ENCODE data around the gene HBD. TPM values are rescaled to one million over a fixed set of nuclear protein-coding genes. Genes with fewer than 3 reads are reported as not detected.

Gene HBD
- total RNA-seq, 2 donors from 2014 or later, result not detected

DNA sequence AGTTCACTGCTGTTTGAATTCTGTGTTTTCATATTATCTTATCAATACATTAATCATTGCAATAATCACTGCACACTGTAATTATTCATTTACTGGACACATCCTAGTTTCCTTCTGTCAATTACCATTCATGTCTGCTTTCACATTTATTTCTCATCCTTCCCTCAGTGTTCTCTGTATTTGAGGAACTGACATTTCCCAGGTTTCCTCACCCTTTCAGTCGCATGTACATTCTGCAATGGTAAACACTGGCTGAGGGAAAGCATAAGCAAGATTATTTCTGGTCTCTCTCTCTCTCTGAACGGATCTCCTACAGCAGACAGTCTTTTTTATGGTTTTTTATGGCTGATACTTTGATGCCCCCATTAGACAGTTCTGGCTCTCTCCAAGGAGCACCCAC lies 4.2 kb upstream of the HBD start:
- Histone ChIP-seq H3K4me3 (no peak overlapping the region), H3K9me3 (no peaks in the 10 kb centered on the region), H3K4me1 (ENCODE audit: control insufficient read depth in 1 of 2, low read depth in 2 of 2) (no peaks in the 10 kb centered on the region), H3K27ac (no peak overlapping the region), H3K27me3 (replicated peaks; ENCODE audit: insufficient read depth) (no peaks in the 10 kb centered on the region), H3K36me3 (no peaks in the 10 kb centered on the region)
- ATAC-seq (ENCODE audit: insufficient number of reproducible peaks, low FRiP score, low read depth) (no peak), DNase-seq (ENCODE audit: low spot score) (no peak)
- TF ChIP-seq, protein P1, sequence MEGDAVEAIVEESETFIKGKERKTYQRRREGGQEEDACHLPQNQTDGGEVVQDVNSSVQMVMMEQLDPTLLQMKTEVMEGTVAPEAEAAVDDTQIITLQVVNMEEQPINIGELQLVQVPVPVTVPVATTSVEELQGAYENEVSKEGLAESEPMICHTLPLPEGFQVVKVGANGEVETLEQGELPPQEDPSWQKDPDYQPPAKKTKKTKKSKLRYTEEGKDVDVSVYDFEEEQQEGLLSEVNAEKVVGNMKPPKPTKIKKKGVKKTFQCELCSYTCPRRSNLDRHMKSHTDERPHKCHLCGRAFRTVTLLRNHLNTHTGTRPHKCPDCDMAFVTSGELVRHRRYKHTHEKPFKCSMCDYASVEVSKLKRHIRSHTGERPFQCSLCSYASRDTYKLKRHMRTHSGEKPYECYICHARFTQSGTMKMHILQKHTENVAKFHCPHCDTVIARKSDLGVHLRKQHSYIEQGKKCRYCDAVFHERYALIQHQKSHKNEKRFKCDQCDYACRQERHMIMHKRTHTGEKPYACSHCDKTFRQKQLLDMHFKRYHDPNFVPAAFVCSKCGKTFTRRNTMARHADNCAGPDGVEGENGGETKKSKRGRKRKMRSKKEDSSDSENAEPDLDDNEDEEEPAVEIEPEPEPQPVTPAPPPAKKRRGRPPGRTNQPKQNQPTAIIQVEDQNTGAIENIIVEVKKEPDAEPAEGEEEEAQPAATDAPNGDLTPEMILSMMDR (IDR thresholded peaks at IDR 0.05), result no peak

DNA sequence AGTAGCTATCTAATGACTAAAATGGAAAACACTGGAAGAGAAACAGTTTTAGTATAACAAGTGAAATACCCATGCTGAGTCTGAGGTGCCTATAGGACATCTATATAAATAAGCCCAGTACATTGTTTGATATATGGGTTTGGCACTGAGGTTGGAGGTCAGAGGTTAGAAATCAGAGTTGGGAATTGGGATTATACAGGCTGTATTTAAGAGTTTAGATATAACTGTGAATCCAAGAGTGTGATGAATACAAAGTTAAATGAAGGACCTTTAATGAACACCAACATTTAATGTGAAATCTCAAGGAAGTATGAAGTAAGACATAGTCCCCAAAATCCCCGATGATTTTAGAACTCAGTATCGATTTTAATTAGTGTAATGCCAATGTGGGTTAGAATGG lies 3.1 kb upstream of the HBD start:
- no peak for ATAC-seq (ENCODE audit: insufficient number of reproducible peaks, low FRiP score, low read depth)
- H3K27ac ChIP-seq, result no peak overlapping the region
- TF ChIP-seq, protein P1 (IDR thresholded peaks at IDR 0.05), result no peak
- DNase-seq (ENCODE audit: low spot score), result no peak
- no peaks in the 10 kb centered on the region for H3K27me3 ChIP-seq (replicated peaks; ENCODE audit: insufficient read depth)
- no peaks in the 10 kb centered on the region for H3K9me3 ChIP-seq
- H3K4me1 ChIP-seq (ENCODE audit: control insufficient read depth in 1 of 2, low read depth in 2 of 2), result no peaks in the 10 kb centered on the region
- H3K4me3 ChIP-seq, result no peak overlapping the region
- H3K36me3 ChIP-seq, result no peaks in the 10 kb centered on the region

DNA sequence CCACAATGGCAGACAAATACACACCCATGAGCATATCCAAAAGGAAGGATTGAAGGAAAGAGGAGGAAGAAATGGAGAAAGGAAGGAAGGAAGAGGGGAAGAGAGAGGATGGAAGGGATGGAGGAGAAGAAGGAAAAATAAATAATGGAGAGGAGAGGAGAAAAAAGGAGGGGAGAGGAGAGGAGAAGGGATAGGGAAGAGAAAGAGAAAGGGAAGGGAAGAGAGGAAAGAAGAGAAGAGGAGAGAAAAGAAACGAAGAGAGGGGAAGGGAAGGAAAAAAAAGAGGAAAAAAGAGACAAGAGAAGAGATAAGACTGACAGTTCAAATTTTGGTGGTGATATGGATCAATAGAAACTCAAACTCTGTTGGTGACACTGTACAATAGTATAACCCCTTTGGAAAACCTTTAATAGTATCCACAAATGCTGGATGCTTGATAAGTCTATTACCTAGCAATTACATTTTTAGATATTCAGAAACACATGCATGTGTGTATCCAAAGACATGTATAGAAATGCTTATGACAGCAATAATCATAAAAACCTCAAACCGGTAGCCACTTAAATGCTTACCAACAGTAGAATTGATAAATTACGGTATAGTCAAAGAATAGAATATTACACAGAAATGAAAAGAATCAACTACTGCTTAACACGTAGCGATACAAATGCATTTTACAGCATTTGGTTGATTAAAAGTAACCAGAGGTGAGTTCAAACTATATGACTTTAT lies 1.2 kb upstream of the HBD start:
- ATAC-seq (ENCODE audit: insufficient number of reproducible peaks, low FRiP score, low read depth) (no peak), DNase-seq (ENCODE audit: low spot score) (no peak)
- no peaks in the 10 kb centered on the region for H3K4me1 ChIP-seq (ENCODE audit: control insufficient read depth in 1 of 2, low read depth in 2 of 2)
- TF ChIP-seq, protein P1 (IDR thresholded peaks at IDR 0.05), result no peak
- H3K27me3 ChIP-seq (replicated peaks; ENCODE audit: insufficient read depth), result no peaks in the 10 kb centered on the region
- H3K27ac ChIP-seq, result no peak overlapping the region
- H3K36me3 ChIP-seq, result no peaks in the 10 kb centered on the region
- no peaks in the 10 kb centered on the region for H3K9me3 ChIP-seq
- H3K4me3 ChIP-seq, result no peak overlapping the region

DNA sequence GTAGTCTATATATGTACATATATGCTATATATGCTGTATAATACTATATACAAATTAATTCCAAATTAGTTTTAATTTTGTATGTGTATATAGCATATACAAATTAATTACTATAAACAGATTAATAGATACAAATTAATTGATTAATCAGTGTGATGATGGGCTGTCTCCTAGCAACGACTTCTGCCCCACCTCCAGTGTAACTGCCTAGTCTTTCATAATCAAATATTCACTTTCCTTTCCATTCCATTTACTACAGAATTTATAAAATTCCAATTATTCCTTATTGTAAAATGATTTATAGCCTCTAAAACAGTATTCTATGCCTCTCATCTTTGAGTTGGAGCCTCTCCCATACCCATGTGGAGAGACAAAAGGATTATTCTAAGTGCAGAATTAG lies 976 bp downstream of the HBD start:
- H3K4me3 ChIP-seq, result no peak overlapping the region
- no peaks in the 10 kb centered on the region for H3K27me3 ChIP-seq (replicated peaks; ENCODE audit: insufficient read depth)
- no peaks in the 10 kb centered on the region for H3K9me3 ChIP-seq
- no peaks in the 10 kb centered on the region for H3K4me1 ChIP-seq (ENCODE audit: control insufficient read depth in 1 of 2, low read depth in 2 of 2)
- ATAC-seq (ENCODE audit: insufficient number of reproducible peaks, low FRiP score, low read depth) (no peak), DNase-seq (ENCODE audit: low spot score) (no peak)
- no peak overlapping the region for H3K27ac ChIP-seq
- H3K36me3 ChIP-seq, result no peaks in the 10 kb centered on the region
- TF ChIP-seq, protein P1 (IDR thresholded peaks at IDR 0.05), result no peak

DNA sequence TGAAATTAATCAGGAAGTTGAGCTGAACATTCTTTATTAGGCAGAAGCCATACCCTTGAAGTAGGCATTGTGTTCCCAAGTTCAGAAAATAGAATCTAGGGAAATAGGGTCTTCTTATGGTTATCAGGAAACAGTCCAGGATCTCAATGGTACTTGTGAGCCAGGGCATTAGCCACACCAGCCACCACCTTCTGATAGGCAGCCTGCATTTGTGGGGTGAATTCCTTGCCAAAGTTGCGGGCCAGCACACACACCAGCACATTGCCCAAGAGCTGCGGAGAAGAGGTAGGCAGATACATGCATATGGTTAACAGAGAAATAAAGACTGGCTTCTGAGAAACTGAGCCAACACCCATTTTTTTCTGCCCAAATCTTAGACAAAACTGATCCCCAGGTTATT lies 1.5 kb downstream of the HBD start:
- ATAC-seq (ENCODE audit: insufficient number of reproducible peaks, low FRiP score, low read depth), result no peak

More for the DNA sequence above, 1.5 kb downstream of the HBD start:
- Histone ChIP-seq H3K36me3 (no peaks in the 10 kb centered on the region), H3K27me3 (replicated peaks; ENCODE audit: insufficient read depth) (no peaks in the 10 kb centered on the region), H3K4me3 (no peak overlapping the region), H3K27ac (no peak overlapping the region), H3K9me3 (no peaks in the 10 kb centered on the region), H3K4me1 (ENCODE audit: control insufficient read depth in 1 of 2, low read depth in 2 of 2) (no peaks in the 10 kb centered on the region)
- no peak for DNase-seq (ENCODE audit: low spot score)
- TF ChIP-seq, protein P1 (IDR thresholded peaks at IDR 0.05), result no peak

Data from thoracic aorta (tissue), 2 donors.